Loucy (cell line): ENCODE data around the gene COX19.

Experiments used
- H2AFZ ChIP-seq: fragments of 200-600 bp; sonication (generic); 2 replicates; pipeline ENCODE4 v1.6.0; 2016; ENCODE audit warnings: antibody characterized with exemption, mild to moderate bottlenecking, low read length, moderate library complexity
- H3F3A ChIP-seq: fragments of 200-600 bp; 2 replicates; pipeline ENCODE4 v1.6.0; 2016; ENCODE audit warnings: antibody characterized with exemption, low read depth, mild to moderate bottlenecking
- H3K27me3 ChIP-seq: fragments of 200-600 bp; sonication (generic); 2 replicates; pipeline ENCODE4 v1.6.1; 2014; ENCODE audit warnings: low read length, mild to moderate bottlenecking; ENCODE audit not compliant: insufficient read depth, poor library complexity, severe bottlenecking
- H3K36me3 ChIP-seq: fragments of 200-600 bp; sonication (generic); 2 replicates; pipeline ENCODE4 v1.6.1; 2016; ENCODE audit warnings: low read length; ENCODE audit not compliant: insufficient read depth
- H3K4me1 ChIP-seq: fragments of 200-600 bp; sonication (generic); 2 replicates; pipeline ENCODE4 v1.5.1; 2014; ENCODE audit warnings: low read length, mild to moderate bottlenecking; ENCODE audit not compliant: insufficient read depth, poor library complexity, severe bottlenecking
- H3K4me2 ChIP-seq: fragments of 200-600 bp; sonication (generic); 2 replicates; pipeline ENCODE4 v1.6.0; 2014; ENCODE audit warnings: antibody characterized with exemption, low read length, low read depth, mild to moderate bottlenecking; ENCODE audit not compliant: poor library complexity, severe bottlenecking
- H3K4me3 ChIP-seq: fragments of 200-600 bp; sonication (generic); 2 replicates; pipeline ENCODE4 v1.5.1; 2014; ENCODE audit warnings: low read length, mild to moderate bottlenecking, mixed read lengths; ENCODE audit not compliant: poor library complexity, severe bottlenecking
- H3K79me2 ChIP-seq: fragments of 200-600 bp; sonication (generic); 2 replicates; pipeline ENCODE4 v1.6.1; 2014; ENCODE audit warnings: low read length; ENCODE audit not compliant: insufficient read depth
- H3K9ac ChIP-seq: fragments of 200-600 bp; sonication (generic); 2 replicates; pipeline ENCODE4 v1.6.0; 2014; ENCODE audit warnings: mild to moderate bottlenecking, low read depth, low read length, moderate library complexity; ENCODE audit not compliant: poor library complexity, severe bottlenecking
- H3K9me2 ChIP-seq: fragments of 200-600 bp; sonication (generic); replicated peaks from 2 replicates; pipeline ENCODE4 v1.6.1; 2016; ENCODE audit warnings: low read depth, low read length, mixed read lengths
- H3K9me3 ChIP-seq: fragments of 200-600 bp; sonication (generic); 2 replicates; pipeline ENCODE4 v1.6.1; 2014; ENCODE audit warnings: mild to moderate bottlenecking, antibody characterized with exemption, low read length, low read depth; ENCODE audit not compliant: insufficient read depth
- H4K20me1 ChIP-seq: fragments of 200-600 bp; sonication (generic); 2 replicates; pipeline ENCODE4 v1.6.0; 2014; ENCODE audit warnings: antibody characterized with exemption, low read length, mild to moderate bottlenecking; ENCODE audit not compliant: insufficient read depth, poor library complexity, severe bottlenecking
- EZH2phosphoT487 ChIP-seq: fragments of 200-600 bp; IDR thresholded peaks from 2 replicates; pipeline ENCODE4 v1.6.1; 2018; ENCODE audit warnings: antibody characterized with exemption, mild to moderate bottlenecking, moderate library complexity, borderline replicate concordance
- TF ChIP-seq, protein P1 (sequence below): fragments of 200-600 bp; sonication (generic); conservative IDR thresholded peaks from 2 replicates; pipeline ENCODE4 v1.5.1; 2014; ENCODE audit warnings: mild to moderate bottlenecking, antibody characterized with exemption, low read length

COX19 gene

GRCh38 chr7:932651-932975, 42.7 kb downstream of the COX19 start:
- Histone ChIP-seq H3K4me3 (no peak overlapping the region), H3K9me3 (no peaks in the 10 kb centered on the region), H4K20me1 (no peaks in the 10 kb centered on the region), H3K4me2 (no peak overlapping the region), H3F3A (no peaks in the 10 kb centered on the region), H2AFZ (no peak overlapping the region), H3K79me2 (no peaks in the 10 kb centered on the region), H3K36me3 (no peaks in the 10 kb centered on the region), H3K27me3 (no peaks in the 10 kb centered on the region), H3K4me1 (no peaks in the 10 kb centered on the region), H3K9me2 (no peaks in the 10 kb centered on the region), H3K9ac (no peak overlapping the region)
- no peak for TF ChIP-seq EZH2phosphoT487
- TF ChIP-seq, protein P1, sequence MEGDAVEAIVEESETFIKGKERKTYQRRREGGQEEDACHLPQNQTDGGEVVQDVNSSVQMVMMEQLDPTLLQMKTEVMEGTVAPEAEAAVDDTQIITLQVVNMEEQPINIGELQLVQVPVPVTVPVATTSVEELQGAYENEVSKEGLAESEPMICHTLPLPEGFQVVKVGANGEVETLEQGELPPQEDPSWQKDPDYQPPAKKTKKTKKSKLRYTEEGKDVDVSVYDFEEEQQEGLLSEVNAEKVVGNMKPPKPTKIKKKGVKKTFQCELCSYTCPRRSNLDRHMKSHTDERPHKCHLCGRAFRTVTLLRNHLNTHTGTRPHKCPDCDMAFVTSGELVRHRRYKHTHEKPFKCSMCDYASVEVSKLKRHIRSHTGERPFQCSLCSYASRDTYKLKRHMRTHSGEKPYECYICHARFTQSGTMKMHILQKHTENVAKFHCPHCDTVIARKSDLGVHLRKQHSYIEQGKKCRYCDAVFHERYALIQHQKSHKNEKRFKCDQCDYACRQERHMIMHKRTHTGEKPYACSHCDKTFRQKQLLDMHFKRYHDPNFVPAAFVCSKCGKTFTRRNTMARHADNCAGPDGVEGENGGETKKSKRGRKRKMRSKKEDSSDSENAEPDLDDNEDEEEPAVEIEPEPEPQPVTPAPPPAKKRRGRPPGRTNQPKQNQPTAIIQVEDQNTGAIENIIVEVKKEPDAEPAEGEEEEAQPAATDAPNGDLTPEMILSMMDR = no peak

GRCh38 chr7:931871-932650, 43.3 kb downstream of the COX19 start:
- no peaks in the 10 kb centered on the region for H3K9me3 ChIP-seq
- no peaks in the 10 kb centered on the region for H3K79me2 ChIP-seq
- H3K9me2 ChIP-seq = no peaks in the 10 kb centered on the region
- no peaks in the 10 kb centered on the region for H3F3A ChIP-seq
- H3K4me1 ChIP-seq = no peaks in the 10 kb centered on the region
- TF ChIP-seq, protein P1 = no peak
- TF ChIP-seq EZH2phosphoT487 = no peak
- H2AFZ ChIP-seq = no peak overlapping the region
- no peak overlapping the region for H3K9ac ChIP-seq
- no peak overlapping the region for H3K4me2 ChIP-seq
- H3K4me3 ChIP-seq = no peak overlapping the region
- H4K20me1 ChIP-seq = no peaks in the 10 kb centered on the region
- H3K27me3 ChIP-seq = no peaks in the 10 kb centered on the region
- no peaks in the 10 kb centered on the region for H3K36me3 ChIP-seq

DNA sequence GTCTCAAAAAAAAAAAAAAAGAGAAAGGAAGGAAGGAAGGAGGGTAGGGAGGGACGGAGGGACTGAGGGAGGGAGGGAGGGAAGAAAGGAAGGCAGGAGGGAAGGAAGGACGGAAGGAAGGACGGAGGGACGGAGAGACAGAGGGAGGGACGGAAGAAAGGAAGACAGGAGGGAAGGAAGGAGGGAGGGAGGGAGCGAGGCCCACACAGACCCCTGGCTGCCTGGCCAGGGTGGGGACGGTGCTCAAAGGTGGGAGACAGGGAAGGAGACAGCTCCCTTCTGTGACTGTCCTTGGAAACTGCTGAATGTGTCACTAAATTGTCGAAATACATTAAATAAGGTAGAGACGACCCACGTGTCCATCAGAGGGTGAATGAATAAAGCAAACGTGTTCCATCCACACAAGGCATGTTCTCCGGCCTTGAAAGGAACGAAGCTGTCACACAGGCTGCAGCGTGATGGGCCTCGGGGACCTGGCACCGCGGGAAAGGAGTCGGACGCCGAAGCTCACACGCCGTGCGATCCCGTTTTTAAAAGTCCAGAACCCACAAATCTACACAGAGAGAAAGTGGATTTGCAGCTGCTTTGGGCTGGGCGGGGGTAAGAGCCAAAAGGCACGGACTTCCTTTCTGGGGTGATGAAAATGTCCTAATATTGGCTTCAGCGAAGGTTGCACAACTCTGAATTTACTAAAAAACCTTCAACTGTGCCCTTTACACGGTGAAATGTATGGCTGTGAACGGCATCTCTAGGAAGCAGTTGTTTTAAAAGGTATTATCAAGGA, 44.2 kb downstream of the COX19 start:
- no peaks in the 10 kb centered on the region for H3K9me3 ChIP-seq

More for the DNA sequence above, 44.2 kb downstream of the COX19 start:
- Histone ChIP-seq H3K4me3 (no peak overlapping the region), H3K36me3 (no peaks in the 10 kb centered on the region), H4K20me1 (no peaks in the 10 kb centered on the region), H3K9me2 (no peaks in the 10 kb centered on the region), H3K4me2 (no peak overlapping the region), H2AFZ (no peak overlapping the region), H3K9ac (no peak overlapping the region), H3K4me1 (no peaks in the 10 kb centered on the region), H3K27me3 (no peaks in the 10 kb centered on the region), H3F3A (no peaks in the 10 kb centered on the region), H3K79me2 (no peaks in the 10 kb centered on the region)
- no peak for TF ChIP-seq EZH2phosphoT487
- TF ChIP-seq, protein P1 = no peak
